ENCODE results near the gene PXYLP1.

The PXYLP1 gene

GRCh38 chr3:141230293-141230692 lies 1.3 kb upstream of the PXYLP1 start:
- DNase-seq: no peak

- DNase-seq: no peak
Measured at GRCh38 chr3:141231952-141232823, 563 bp downstream of the PXYLP1 start.

GRCh38 chr3:141233457-141234161 lies 2.0 kb downstream of the PXYLP1 start:
- no peak for DNase-seq

GRCh38 chr3:141234283-141234682 lies 2.7 kb downstream of the PXYLP1 start:
- no peak for DNase-seq

- no peak for DNase-seq
Measured at GRCh38 chr3:141235661-141236171, 4.1 kb downstream of the PXYLP1 start.

- no peak for DNase-seq
Measured at GRCh38 chr3:141236361-141236760, 4.7 kb downstream of the PXYLP1 start.

- DNase-seq: no peak
Measured at GRCh38 chr3:141237701-141238521, 6.3 kb downstream of the PXYLP1 start.

GRCh38 chr3:141239511-141240281 lies 8.1 kb downstream of the PXYLP1 start:
- DNase-seq: no peak

- no peak for DNase-seq
Measured at GRCh38 chr3:141240286-141240685, 8.7 kb downstream of the PXYLP1 start.

- DNase-seq: no peak
Measured at GRCh38 chr3:141240687-141241615, 9.3 kb downstream of the PXYLP1 start.

GRCh38 chr3:141241616-141242376 lies 10.2 kb downstream of the PXYLP1 start:
- no peak for DNase-seq

- DNase-seq: no peak
Measured at GRCh38 chr3:141242377-141243092, 10.9 kb downstream of the PXYLP1 start.

GRCh38 chr3:141243271-141243707 lies 11.7 kb downstream of the PXYLP1 start:
- DNase-seq: peak; percentile 45

GRCh38 chr3:141246224-141246957 lies 14.8 kb downstream of the PXYLP1 start:
- no peak for DNase-seq

- DNase-seq: no peak
Measured at GRCh38 chr3:141246958-141247301, 15.3 kb downstream of the PXYLP1 start.

GRCh38 chr3:141248064-141248463 lies 16.4 kb downstream of the PXYLP1 start:
- DNase-seq: no peak

GRCh38 chr3:141249041-141249440 lies 17.4 kb downstream of the PXYLP1 start:
- DNase-seq: no peak

GRCh38 chr3:141250342-141250741 lies 18.7 kb downstream of the PXYLP1 start:
- no peak for DNase-seq

- no peak for DNase-seq
Measured at GRCh38 chr3:141250828-141251227, 19.2 kb downstream of the PXYLP1 start.
